ENCODE results near the gene SEPTIN11. TPM values are rescaled to one million over a fixed set of nuclear protein-coding genes. Genes with fewer than 3 reads are reported as not detected.
A peak's percentile ranks its signal among the peaks of the same experiment; 100 is the strongest.

Gene SEPTIN11
- total and polyA plus RNA-seq, 2 of the 4 experiments (the other 2 are of a cell fraction), result 267 to 573 TPM

DNA sequence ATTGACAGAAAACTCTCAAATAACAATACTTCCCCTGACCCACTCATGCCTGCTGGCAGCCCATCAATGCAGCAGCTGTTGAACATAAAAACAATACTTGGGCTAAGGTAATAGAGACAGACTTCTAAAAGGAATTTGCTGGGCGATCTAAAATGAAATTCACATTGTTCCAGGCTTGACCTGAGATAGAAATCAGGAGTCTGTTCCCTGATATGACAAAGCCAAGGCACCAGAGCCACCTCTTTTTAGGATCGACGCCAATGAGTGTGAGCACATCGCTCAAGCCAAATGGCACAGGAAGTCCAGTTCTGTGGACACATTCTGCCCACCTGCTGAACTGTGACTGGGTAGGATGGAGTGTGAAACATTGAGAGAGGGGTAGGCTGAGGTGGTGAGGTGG is 4.9 kb downstream of the SEPTIN11 start:
- 0 out of 2 replicates have a peak overlapping the region, but pooled peaks have one; percentile 9 for H3K18ac ChIP-seq (ENCODE audit: low read depth, low read length)
- no peak overlapping the region for H2AFZ ChIP-seq (replicated peaks; ENCODE audit: low read length, poor library complexity)
- no peak overlapping the region for H3K4me3 ChIP-seq (ENCODE audit: insufficient read depth, low read depth, low read length)
- no peak for TF ChIP-seq RAD21 (IDR thresholded peaks at IDR 0.05; ENCODE audit: low read length)
- TF ChIP-seq SMC3 (IDR thresholded peaks at IDR 0.05; ENCODE audit: low read depth, low read length), result no peak
- TF ChIP-seq USF2 (IDR thresholded peaks at IDR 0.05; ENCODE audit: low read depth, low read length), result no peak
- H3K9ac ChIP-seq (ENCODE audit: low read depth, low read length), result no peak overlapping the region
- H2BK5ac ChIP-seq (ENCODE audit: low read depth, low read length, poor library complexity, severe bottlenecking), result peak overlapping the region; percentile 1
- peak overlapping the region; percentile 50 for H4K5ac ChIP-seq (ENCODE audit: low read depth, low read length)
- dilution Hi-C loops (cut with HindIII; ENCODE audit: low sequenced_read_pairs, unreplicated experiment) (no loop called here), intact Hi-C loops (cut with micrococcal nuclease) (loop anchor here (5.0 kb wide), 2 partner anchors 68 to 203 kb away; partner anchors contain the start of gene CCNG2), in situ Hi-C loops (cut with MboI; ENCODE audit: low sequenced_read_pairs) (loop anchor here (10.0 kb wide), 1 partner anchor 70 kb away; no protein-coding TSS in a partner anchor)
- H2AK5ac ChIP-seq (ENCODE audit: low read depth, low read length), result no peak overlapping the region
- H3K4me2 ChIP-seq (ENCODE audit: low read depth, low read length), result peak overlapping the region; percentile 63
- no TSS peak for BruUV-seq (replicated peaks)
- H3K23ac ChIP-seq (ENCODE audit: low read depth, low read length), result 0 out of 2 replicates have a peak overlapping the region, but pooled peaks have one; percentile 2
- WGBS, 2 experiments (ENCODE audit: extremely low coverage in 2 of 2, insufficient read length in 1 of 2), result 88% methylated on average over 3 of the region's 4 CpGs; no CpG with 5 or more reads in 1 of the 2 experiments
- ATAC-seq (ENCODE audit: low read depth) (no peak), DNase-seq (no peak)
- ChIA-PET POLR2A (ENCODE audit: unreplicated experiment) (interaction anchor here (0.6 kb wide), 3 partner anchors 12 to 103 kb away, joined by 3 to 5 read pairs (median 3); no protein-coding TSS in a partner anchor), CTCF (no interaction called here)
- H3K4me1 ChIP-seq (ENCODE audit: control insufficient read depth, insufficient read depth, low read length), result peaks cover 22% of the 10 kb centered on the region
- H3K27ac ChIP-seq (ENCODE audit: insufficient read depth, low read length), result peak overlapping the region; percentile 58; the same call in 1 of the 2 replicates
- H4K91ac ChIP-seq (ENCODE audit: insufficient read depth, low read depth, low read length), result no peak overlapping the region
- H4K20me1 ChIP-seq (ENCODE audit: insufficient read depth, low read length), result peaks cover 89% of the 10 kb centered on the region
- no peak overlapping the region for H2AK9ac ChIP-seq (replicated peaks; ENCODE audit: low read depth, low read length, poor library complexity)
- H3K9me1 ChIP-seq (ENCODE audit: insufficient read depth, low read length), result peaks cover 32% of the 10 kb centered on the region
- H2BK15ac ChIP-seq (ENCODE audit: low read depth, low read length), result no peak overlapping the region
- H3K36me3 ChIP-seq (ENCODE audit: control insufficient read depth, insufficient read depth, low read length), result peaks cover 13% of the 10 kb centered on the region
- 0 out of 2 replicates have a peak overlapping the region, but pooled peaks have one; percentile 8 for H3K14ac ChIP-seq (replicated peaks; ENCODE audit: low read depth, low read length)
- H2BK20ac ChIP-seq (ENCODE audit: low read depth, low read length), result no peak overlapping the region
- no peak overlapping the region for H3K4ac ChIP-seq (ENCODE audit: low read depth, low read length)
- H3K56ac ChIP-seq (ENCODE audit: extremely low read depth, insufficient read depth, low read length), result no peak overlapping the region
- no peaks in the 10 kb centered on the region for H3K9me3 ChIP-seq (ENCODE audit: control insufficient read depth, insufficient read depth, low read length)
- H3K79me1 ChIP-seq (ENCODE audit: low read depth in 1 of 2, low read length in 2 of 2), result peaks cover 0 to 58% of the 10 kb centered on the region in 2 experiments; a peak in 3 of 4 replicates
- H2BK120ac ChIP-seq (ENCODE audit: low read depth, low read length), result no peak overlapping the region
- no peaks in the 10 kb centered on the region for H3K27me3 ChIP-seq (ENCODE audit: control insufficient read depth, insufficient read depth, low read length)
- no peak overlapping the region for H4K8ac ChIP-seq (ENCODE audit: low read depth in 2 of 2, low read length in 2 of 2)

All from IMR-90 (cell line).